Immature natural killer cell (primary cell): ENCODE measurements around the gene NPY4R. TPM values are rescaled to one million over a fixed set of nuclear protein-coding genes. Genes with fewer than 3 reads are reported as not detected.
"Not testable (repeated sequence)": the region's sequence is repeated elsewhere in the genome, so short reads cannot be mapped to it uniquely, and the experiment has no call there.

Source experiments
- DNase-seq, 3 donors: peaks; one replicate each; pipeline ENCODE4 v3.0.0; 2022; ENCODE audit warnings: mixed read lengths in 1 of 3
- H3K27ac Mint-ChIP-seq, 6 donors: one replicate each; pipeline ENCODE4 v1.8.0; 2020; ENCODE audit warnings: mixed read lengths in 6 of 6, mild to moderate bottlenecking in 5 of 6, inconsistent platforms in 4 of 6, moderate library complexity in 3 of 6
- H3K27me3 Mint-ChIP-seq, 3 donors: one replicate each; pipeline ENCODE4 v1.8.0; 2020 to 2021; ENCODE audit warnings: low read depth in 3 of 3, mild to moderate bottlenecking in 3 of 3, mixed read lengths in 3 of 3, moderate library complexity in 3 of 3, inconsistent platforms in 1 of 3
- H3K36me3 Mint-ChIP-seq, 3 donors: one replicate each; pipeline ENCODE4 v1.8.0; 2020; ENCODE audit warnings: mixed read lengths in 3 of 3, inconsistent platforms in 2 of 3, mild to moderate bottlenecking in 2 of 3
- H3K4me1 Mint-ChIP-seq, 2 donors: one replicate each; pipeline ENCODE4 v1.8.0; 2020; ENCODE audit warnings: inconsistent platforms in 2 of 2, mild to moderate bottlenecking in 2 of 2, mixed read lengths in 2 of 2, moderate library complexity in 1 of 2
- H3K4me3 Mint-ChIP-seq, 5 donors: one replicate each; pipeline ENCODE4 v1.8.0; 2020; ENCODE audit warnings: mild to moderate bottlenecking in 5 of 5, mixed read lengths in 5 of 5, inconsistent platforms in 3 of 5, moderate library complexity in 3 of 5
- H3K9me3 Mint-ChIP-seq, 6 donors: one replicate each; pipeline ENCODE4 v1.8.0; 2020; ENCODE audit warnings: mild to moderate bottlenecking in 6 of 6, mixed read lengths in 6 of 6, inconsistent platforms in 4 of 6, moderate library complexity in 3 of 6
- polyA plus RNA-seq, 3 donors: library from polyadenylated mRNA; unstranded; fragments of 300-500 nt; fragmentation: Illumina TruSeq; gene quantifications; one replicate each; pipeline ENCODE4 v1.2.3, GENCODE V29; 2021

NPY4R gene
- polyA plus RNA-seq, 3 donors from 2014 or later = not detected

DNA sequence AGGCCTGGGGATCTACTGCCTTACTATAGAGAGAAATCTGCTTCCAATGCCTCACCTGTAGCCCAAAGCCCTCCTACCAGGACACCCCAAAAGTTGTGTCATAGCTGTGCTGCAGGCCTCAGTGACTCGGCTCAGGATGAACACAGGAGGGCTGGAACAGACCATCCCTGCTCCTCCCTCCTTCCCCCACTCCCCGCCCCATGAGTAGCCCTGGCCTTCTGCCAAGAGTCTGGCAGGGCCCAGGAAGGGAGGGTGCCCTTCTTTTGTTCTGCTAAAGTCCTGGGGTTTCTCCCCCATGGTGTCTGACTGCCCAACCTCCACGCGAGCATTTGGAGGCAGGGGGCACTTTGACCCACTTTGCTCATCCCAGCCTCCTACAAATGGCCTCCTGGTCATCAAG is 24.8 kb downstream of the NPY4R start:
- not testable (repeated sequence) for H3K4me3 Mint-ChIP-seq, H3K36me3 Mint-ChIP-seq, H3K27ac Mint-ChIP-seq, H3K9me3 Mint-ChIP-seq, H3K4me1 Mint-ChIP-seq, DNase-seq, H3K27me3 Mint-ChIP-seq

DNA sequence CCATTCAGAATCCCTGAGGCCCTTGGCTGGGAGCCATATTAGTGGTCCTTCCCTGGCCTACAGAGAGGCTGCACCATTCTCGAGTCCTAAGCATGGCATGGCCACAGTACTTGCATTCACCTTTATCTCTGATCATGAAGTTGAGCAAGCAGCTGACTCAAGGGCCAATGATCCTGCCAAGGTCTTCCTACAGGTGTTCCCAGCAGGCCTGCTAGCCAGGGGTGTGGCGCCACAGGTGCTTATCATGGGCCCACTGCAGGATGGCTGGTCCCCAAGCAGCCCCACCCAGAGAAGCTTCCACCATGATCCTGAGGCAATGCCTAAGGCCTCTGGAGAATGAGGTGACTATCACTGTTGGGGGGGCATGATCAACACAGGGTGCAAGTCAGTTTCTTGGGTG is 42.2 kb downstream of the NPY4R start:
- not testable (repeated sequence) for DNase-seq, H3K4me1 Mint-ChIP-seq, H3K4me3 Mint-ChIP-seq, H3K36me3 Mint-ChIP-seq, H3K9me3 Mint-ChIP-seq, H3K27ac Mint-ChIP-seq, H3K27me3 Mint-ChIP-seq

DNA sequence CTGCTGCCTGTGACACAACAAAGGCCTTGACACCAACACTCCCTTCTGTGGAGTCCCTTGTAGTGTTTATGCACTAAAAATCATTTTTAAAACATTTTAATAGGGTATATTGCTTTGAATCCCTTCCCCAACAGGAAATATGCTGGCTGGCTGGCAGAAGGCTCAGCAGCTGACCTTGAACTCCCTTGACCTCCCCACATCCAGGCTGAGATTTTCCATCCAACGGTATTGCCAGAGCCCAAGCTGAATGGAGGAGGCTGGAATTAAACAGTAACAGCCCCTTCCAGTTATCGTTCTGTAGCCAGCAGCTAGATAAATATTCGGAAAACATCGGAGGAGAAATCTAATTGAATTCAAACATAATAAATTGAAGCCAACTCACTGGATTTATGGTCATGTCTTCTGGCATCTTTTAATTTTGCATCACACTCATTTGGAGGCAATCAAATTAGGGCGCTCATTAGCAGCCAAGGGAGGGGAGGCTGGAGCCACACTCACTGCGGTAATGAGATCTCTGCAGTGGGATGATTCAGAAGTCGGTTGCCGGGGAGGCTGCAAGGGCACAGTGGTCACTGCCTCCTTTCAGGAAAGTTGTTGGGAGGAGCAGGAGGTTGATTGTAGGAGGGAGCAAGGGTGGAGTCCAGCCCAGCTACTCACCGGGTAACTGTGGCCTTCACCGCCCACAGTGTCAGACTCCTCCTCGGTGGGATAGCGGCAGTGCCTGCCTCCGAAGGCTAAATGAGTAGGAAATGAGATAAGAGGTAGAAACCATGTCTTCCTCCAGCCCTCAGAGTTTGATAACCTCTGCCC is 46.0 kb downstream of the NPY4R start:
- not testable (repeated sequence) for H3K9me3 Mint-ChIP-seq, H3K36me3 Mint-ChIP-seq, DNase-seq, H3K4me3 Mint-ChIP-seq, H3K4me1 Mint-ChIP-seq, H3K27me3 Mint-ChIP-seq, H3K27ac Mint-ChIP-seq

DNA sequence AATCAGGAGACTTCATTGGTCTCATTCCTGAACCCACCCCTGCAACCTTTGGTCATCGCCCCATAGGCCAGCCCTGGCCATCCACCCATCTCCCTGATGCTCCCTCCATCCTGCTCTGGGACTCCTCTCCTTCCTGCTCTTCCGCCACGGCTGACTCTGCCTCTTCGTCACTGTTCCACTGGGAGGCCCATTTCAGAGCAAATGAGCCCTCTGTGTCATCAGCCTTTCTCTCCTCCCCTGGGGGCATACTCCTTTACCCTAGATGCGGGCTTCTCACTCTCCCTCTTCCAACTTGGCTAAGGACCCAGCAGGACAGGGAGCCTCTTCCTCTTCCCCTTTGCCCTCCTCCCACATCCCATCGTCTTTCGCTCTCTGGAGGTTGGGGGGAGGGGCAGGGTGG is 47.5 kb downstream of the NPY4R start:
- not testable (repeated sequence) for H3K9me3 Mint-ChIP-seq, H3K4me3 Mint-ChIP-seq, H3K27ac Mint-ChIP-seq, H3K36me3 Mint-ChIP-seq, H3K4me1 Mint-ChIP-seq, H3K27me3 Mint-ChIP-seq, DNase-seq

DNA sequence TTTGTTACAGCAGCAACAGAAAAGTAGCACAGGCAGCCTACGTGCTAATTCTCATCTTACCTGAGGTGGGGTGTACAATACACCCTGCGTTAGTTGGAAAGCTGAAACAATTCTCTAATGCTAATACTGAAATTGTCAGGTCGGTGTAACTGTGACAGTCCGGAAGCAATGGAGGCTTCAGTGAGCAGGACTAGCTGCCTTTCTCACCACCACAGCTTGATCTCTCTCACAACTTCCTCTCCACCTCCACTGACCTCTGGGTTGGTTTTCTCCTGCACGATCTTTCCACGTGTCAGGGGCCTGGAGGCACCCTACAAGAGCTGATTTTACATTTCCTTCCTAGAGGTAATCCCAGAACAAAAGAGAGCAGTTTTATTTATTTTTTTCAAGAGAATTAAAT is 50.5 kb downstream of the NPY4R start:
- not testable (repeated sequence) for H3K4me1 Mint-ChIP-seq, DNase-seq, H3K27ac Mint-ChIP-seq, H3K4me3 Mint-ChIP-seq, H3K36me3 Mint-ChIP-seq, H3K27me3 Mint-ChIP-seq, H3K9me3 Mint-ChIP-seq

DNA sequence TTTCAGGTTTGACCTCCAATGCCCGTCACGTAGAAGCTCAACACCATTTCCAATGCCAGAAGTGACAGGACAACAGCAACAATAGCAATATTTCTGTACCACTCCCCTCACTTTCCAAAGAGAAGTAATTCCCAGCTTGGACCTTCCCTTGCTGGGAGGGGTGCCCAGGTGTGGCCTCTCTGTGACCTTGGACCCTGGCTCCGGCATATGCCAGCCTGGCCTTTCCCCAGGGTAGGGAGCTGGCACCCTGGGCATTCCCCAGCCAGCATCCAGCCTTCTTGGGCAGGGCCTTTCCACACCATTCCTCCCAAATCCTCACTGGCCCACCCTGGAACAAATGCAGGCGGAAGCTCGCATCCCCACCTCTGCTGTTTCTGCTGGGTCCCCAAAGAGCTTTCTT is 53.1 kb downstream of the NPY4R start:
- not testable (repeated sequence) for DNase-seq, H3K27me3 Mint-ChIP-seq, H3K4me1 Mint-ChIP-seq, H3K27ac Mint-ChIP-seq, H3K36me3 Mint-ChIP-seq, H3K9me3 Mint-ChIP-seq, H3K4me3 Mint-ChIP-seq

DNA sequence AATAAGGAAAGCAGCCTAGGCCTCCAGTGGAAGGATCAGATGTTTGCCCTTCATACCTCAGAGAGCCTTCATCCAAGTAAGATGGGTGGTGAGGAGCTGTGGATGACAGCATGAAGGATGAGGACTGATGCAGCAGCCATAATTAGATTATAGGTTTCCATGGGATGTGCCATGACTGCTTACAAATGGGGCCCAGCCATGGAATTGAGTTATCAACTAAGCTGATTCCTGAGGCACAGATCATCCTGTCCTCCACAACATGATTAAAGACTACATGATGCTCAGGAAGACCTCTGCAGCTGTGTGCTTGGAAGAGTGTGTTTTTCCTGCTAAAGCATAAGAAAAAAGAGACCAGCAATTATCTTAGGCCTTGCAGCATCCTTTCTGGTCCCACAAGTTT is 54.6 kb downstream of the NPY4R start:
- H3K4me3 Mint-ChIP-seq, H3K27me3 Mint-ChIP-seq, H3K36me3 Mint-ChIP-seq, H3K27ac Mint-ChIP-seq, DNase-seq, H3K4me1 Mint-ChIP-seq, H3K9me3 Mint-ChIP-seq: not testable (repeated sequence)

Other genes starting within 250 kb of the NPY4R start
- not detected for gene ANTXRL, start 179.0 kb downstream of the NPY4R start, polyA plus RNA-seq
- gene ANXA8L1, start 90.2 kb downstream of the NPY4R start, polyA plus RNA-seq = not detected
- gene GPRIN2, start 90.7 kb upstream of the NPY4R start, polyA plus RNA-seq = not detected
- under 1 TPM in 2 of 3 donors, not detected in 1; 0.06 to 0.07 TPM for gene SYT15, start 113.2 kb upstream of the NPY4R start, polyA plus RNA-seq